GM21737 (cell line): ENCODE data around the gene CIC.
A peak's percentile ranks its signal among the peaks of the same experiment; 100 is the strongest.

Source experiments
- ATAC-seq: cut with Tn5 transposase; IDR thresholded peaks from one replicate; pipeline ENCODE4 v1.9.1; 2021; ENCODE audit warnings: mild to moderate bottlenecking, moderate library complexity; ENCODE audit not compliant: unreplicated experiment

Gene CIC

DNA sequence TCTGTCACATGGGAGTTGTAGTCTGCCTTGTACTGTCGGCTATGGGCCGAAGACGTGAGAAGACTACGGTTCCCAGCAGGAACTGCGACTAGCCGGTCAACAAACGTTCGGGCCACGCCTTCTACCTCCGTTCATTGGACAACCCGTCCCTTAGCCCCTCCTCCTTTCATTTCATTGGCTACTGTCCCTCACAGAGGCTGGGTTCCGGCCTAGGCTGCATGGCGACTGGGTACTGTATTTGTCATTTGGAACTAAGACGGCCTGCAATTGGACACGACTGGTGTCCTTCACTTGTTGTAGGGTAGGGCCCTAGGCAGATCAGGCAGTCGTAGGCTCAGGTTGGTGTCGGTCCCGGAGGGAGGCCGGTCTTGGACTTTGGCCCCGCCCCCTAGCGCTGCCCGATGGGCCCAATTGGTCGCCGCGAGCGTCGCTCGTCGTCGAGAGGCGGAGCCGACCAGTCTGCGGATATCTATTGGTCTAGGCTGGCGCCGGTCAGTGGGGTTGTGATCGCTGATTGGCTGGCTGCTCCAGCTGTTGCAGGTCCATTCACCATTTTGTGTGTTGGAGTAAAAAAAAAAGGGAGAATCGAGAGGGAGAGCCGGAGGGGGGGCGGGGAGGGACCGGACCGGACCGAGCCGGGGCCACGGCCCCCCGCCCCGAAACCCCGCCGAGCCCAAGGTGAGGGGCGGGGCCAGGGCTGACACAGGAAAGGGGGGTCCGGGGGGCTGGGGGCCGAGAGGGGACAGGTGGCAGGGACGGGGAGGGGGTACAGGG lies at the start of gene CIC:
CIC (plus strand) TSS at position 549 of the 774 bp plus-strand sequence. CDS start 2,532 bp downstream, outside the sequence.
- ATAC-seq = peak; percentile 82

DNA sequence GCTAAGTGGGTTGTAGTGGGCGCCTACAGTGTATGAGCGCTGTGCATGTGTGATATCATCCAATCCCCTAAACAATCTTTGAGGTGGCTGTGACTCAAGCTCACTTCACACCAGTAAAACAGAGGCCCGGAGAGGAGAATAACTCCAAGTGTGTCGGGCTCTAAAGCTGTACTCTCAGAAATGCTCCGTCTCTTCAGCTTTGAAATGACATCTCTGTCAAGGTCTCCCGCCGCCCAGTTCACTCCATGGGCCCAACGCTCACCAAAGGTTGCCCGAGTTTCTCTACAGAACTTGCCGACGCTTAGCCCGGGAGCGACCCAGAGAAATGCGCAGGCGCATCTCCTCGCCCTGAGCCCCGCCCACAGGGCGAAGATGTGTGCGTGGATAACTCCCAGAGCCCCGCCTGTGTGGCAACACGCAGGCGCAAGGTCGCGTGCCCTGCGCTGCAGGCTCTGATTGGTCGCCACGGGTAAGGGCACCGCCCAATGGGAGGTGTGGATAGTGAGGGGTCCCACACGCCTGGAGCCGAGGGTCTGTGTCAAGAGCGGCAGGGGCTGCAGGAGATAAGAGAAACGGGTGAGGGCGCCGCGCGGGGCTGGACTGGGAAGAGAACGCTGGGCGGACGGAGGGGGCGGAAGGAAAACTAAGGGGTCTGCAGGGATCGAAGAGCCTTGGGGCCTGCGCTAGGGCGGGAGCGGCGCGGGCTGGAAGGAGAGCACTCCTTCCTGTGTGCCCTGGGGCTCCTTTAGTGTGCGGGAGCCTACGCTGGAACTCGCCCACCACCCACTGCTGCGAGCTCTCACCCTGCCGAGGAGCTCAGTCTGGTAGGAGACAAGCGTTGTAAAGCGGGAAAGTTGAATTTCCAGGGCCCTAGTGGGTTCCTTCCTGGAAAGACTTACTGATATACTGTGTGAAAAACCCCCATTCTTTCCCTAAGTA lies 49.0 kb upstream of the CIC start, which contains the start of gene ZNF526:
ZNF526 (plus strand) TSS at position 501 of the 939 bp plus-strand sequence. CDS start 4,092 bp downstream, outside the sequence.
- ATAC-seq = peak; percentile 60

DNA sequence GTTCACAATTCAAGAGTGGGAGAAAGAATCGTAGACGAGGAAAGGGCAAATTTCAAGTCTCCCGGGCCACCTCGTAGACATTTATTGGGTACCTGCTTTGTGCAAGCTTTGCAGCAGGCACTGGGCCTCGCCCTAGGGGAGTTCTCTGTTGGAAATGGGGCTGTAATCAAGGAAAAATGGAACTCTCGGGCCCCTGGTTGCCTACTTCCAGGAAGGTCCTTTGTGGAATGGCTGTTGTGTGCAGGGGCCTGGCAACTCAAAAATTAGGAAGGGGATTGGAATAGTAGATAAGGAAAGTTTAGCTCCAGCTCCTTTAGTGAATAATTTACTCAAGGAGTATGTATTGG lies 48.3 kb upstream of the CIC start:
- ATAC-seq = no peak

DNA sequence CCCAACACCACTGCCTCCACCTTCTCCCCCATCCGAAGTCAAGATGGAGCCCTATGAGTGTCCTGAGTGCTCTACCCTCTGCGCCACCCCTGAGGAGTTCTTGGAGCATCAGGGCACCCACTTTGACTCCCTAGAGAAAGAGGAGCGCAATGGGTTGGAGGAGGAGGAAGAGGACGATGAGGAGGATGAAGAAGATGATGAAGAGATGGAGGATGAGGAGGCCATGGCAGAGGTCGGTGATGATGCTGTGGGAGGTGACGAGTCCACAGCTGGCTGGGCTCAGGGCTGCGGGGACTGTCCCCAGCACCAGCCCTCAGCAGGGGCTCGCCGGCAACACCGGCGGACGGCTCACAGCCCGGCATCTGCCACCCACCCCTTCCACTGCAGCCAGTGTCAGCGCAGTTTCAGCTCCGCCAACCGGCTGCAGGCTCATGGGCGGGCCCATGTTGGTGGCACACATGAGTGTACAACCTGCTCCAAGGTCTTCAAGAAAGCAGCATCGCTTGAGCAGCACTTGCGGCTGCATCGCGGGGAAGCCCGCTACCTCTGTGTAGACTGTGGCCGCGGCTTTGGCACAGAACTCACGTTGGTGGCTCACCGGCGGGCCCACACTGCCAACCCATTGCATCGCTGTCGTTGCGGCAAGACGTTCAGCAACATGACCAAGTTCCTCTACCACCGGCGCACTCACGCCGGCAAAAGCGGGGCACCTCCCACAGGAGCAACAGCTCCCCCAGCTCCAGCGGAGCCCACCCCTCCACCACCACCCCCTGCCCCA lies 43.9 kb upstream of the CIC start:
- ATAC-seq = no peak

DNA sequence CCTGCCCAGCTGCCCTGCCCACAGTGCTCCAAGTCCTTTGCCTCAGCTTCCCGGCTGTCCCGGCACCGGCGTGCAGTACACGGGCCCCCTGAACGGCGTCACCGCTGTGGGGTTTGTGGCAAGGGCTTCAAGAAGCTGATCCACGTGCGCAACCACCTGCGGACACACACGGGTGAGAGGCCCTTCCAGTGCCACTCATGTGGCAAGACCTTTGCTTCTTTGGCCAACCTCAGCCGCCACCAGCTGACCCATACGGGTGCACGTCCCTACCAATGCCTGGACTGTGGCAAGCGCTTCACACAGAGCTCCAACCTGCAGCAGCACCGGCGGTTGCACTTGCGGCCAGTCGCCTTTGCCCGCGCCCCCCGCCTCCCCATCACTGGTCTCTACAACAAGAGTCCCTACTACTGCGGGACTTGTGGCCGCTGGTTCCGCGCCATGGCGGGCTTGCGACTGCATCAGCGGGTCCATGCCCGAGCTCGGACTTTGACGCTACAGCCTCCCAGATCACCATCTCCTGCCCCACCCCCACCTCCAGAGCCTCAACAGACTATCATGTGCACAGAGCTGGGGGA lies 43.2 kb upstream of the CIC start:
- no peak for ATAC-seq

DNA sequence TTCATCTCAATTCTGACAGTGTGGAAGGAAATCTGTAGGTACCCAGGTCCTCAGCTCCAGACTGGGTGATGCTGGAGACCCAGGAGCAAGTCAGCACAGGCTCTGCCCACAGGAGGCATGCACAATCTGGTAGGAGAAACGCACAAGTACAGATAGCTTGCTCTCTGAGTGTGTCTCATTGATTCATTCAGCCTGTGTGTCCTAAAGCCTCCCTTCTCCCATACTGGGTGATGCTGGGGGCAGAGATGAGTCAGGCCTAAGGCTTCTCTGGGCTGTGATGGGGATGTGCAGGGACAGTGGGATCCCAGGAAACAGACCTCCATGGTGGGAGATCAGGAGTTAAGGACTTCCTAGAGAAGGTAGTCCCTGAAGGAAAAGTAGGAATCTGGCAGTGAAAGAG lies 42.2 kb upstream of the CIC start:
- no peak for ATAC-seq

DNA sequence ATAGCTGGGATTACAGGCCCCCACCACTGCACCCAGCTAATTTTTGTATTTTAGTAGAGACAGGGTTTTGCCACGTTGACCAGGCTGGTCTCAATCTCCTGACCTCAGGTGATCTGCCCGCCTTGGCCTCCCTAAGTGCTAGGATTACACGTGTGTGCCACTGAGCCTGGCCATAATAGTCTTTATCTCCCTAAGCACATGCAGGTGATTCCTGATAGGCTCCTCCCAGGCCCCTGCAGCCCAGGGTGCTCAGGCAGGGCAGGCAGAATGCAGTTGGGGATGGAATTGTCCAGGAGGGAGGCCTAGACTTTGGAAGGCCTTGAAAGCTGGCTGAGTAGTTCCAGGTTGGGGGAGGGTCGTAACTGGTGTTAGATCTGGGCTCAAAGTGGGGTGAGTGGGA lies 40.4 kb upstream of the CIC start:
- no peak for ATAC-seq

DNA sequence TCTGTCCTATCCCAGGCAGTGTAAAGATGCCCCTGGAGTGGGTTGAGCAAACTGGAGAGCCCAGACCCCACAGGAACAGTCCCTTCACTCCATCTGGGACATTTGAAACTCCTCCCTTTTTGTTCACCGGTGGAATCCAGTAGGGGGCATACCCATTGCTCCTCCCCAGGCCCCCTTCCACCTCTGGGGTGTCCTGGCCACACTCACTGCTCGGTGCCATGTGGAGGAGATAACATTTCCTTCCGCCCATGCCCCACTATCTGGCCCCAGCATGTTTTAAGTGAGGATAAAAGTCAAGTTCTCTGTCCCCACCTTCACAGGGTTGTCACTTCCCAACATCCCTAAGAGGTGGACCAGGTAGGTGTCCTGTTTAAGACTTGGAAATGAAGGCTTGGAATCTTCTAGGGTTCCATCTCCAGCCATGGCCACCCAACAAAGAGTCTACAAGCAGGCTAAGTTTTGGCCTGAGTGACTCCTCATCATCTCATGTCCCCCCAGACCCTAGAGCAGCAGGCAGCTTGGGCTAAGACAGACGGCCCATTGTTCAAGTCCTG lies 39.7 kb upstream of the CIC start:
- no peak for ATAC-seq

DNA sequence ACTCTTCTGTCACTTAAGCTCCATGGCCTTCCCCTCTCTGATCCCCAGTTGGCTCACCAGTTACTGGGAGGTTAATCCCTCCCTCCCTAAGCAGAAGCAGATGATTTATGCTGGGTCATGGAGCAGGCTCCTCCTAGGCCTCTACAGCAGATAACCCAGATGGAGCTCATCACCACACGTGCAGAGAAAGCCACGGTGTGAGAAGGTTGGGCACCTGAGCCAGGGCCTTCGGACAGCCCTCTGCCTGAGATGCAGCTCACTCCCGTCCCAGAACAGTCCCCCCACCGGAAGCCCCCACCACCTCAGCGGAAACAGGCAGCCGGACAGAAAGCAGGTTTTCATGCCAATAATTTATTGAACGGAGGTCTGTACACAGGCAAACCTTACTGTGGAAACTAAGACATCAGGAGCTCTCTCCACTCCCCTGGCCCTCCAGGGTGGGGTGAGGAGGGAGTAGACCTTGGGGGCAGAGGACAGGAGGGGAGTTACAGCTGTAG lies 39.1 kb upstream of the CIC start:
- no peak for ATAC-seq

DNA sequence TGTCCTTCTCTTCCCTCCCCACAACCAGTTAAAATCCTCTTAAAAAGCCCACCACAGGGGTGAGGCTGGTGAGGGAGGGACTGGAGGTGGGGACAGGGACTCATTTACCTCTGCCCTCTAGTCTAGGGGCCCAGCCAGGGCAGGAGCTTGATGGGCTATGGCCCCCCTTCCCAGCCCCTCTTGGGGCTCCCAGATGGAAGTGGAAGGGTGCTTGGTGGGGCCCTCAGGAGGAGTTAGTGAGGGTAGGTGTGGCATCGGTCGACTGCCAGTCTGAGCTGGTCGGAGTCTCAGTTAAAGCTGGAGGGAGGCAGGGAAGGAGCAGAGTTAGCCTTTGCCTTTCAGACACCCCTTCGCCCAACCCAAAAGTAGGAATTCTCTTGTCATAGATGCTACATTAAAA lies 38.5 kb upstream of the CIC start:
- no peak for ATAC-seq

DNA sequence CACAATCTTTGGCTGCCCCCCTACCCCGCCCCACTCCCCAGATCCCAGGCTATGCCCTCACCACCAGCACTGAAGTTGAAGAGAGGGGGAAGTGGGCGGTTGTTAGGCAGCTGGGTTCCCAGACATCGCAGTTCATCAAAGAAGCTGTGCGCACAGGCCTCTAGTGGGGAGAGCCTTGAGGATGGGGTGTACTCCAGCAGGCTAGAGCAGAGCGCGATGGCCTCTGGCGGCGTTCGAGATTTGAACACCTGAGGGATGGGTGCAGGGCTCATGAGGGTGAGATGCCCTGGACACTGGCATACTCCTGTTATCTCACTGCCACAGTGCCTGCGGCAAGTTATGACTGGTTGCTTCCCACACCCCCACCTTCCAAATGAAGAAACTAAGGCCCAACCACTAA lies 36.6 kb upstream of the CIC start:
- no peak for ATAC-seq

DNA sequence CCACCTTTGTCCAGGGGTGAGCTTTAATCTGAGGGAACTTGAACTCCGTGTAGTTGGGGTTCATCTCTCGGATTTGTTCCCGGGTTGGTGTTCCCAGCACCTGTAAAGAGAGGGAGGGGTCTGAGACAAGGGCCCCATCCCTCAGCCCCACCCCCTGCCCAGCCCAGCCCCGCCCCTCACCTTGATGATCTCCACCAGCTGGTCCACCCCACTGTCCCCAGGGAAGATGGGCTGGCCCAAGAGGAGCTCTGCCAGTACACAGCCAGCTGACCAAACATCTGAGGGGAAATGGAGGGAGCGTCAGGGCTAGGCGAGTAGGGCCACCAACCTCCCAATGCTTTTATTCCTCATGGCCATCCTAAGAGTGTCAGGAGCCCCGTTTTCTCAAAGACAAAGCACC lies 35.9 kb upstream of the CIC start:
- no peak for ATAC-seq

DNA sequence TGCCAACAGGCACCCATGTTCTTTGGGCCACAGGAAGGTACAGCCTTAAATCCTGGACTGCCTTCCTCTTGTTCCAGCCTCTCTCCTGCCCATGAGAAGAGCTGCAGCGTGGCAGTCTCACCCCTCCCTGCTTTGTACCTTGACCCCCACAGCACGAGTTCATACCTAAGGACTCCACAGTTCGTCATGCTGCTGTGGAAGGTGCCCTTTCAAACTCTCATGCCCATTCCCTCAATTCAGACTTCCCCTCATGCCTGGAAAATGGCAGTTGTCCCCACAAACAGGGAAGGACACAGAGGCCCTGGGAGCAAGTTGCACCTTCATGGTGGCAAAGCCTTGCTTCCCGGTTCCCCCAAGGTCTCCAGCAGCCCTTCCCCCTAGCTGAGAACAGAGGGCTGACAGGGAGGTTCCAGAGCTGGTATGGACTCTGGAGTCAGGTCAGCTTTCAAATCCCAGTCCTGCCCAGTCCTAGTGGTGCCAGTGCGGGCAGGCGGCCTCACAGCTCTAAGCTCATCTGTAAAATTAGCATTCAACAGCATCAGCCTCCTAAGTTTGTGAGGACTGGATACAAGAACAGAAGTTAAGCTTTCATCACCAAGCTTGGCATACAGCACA lies 35.3 kb upstream of the CIC start:
- ATAC-seq = no peak

DNA sequence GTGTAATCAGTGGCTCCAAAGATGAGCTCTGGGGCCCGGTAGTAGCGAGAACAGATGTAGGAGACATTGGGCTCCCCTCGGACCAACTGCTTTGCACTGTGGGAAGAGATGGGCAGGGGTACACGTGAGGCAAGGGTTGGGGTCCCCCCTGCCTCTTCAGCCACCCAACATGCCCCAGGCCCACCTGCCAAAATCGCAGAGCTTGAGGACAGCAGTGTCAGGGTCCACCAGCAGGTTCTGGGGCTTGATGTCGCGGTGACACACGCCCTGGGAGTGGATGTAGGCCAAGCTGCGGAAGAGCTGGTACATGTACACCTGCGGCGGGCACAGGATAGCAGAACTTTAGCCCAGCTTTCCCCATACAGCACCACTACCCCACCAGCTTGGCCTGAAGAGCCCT lies 34.7 kb upstream of the CIC start:
- no peak for ATAC-seq

DNA sequence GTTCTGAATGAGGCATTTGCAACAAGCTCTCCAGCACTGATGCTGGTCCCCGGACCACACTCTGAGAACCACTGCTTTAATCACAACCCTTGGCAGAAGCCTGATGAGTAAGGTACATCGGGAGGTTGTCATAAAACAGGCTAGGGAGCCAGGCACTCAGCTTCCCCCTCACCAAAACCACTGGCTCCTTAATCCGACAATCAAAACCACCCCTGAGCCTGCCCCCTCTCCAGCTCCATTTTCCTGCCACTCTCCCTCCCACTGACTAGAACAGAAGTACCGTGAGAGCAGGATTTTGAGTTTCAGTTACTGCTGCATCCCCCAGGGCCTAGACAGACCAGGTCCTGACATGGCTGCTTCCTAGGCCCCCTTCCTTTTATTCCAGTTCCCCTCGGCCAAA lies 33.9 kb upstream of the CIC start:
- no peak for ATAC-seq

DNA sequence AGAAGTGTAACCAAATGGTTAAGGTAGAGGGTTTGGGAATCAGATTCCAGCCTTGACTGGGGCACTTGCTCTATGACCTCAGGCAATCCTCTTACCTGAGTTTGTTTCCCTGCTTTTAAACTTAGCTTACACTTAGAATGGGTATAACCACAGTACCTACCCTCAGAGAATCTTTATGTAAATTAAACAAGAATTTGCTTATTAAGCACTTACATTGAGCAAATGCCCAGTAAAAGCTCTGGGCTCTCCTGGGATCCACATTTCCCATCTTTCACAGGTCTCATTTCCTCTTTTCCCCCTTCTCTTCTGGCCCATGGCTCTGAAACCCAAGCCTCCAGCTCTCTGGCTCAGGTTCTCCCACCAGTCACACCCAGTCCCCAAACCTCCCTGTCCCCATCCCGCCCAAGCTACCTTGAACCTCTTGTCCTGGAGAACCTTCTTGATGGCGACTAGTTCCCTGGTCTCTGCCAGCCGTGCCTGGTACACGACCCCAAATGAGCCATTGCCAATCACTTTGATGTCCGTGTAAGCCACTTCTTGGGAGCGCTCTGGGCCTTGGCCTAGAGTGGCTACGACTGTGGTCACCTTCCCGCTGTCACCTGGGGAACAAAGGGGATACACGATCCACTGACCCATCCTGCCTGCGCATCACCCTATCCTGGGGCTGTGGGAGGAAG lies 29.4 kb upstream of the CIC start:
- ATAC-seq = no peak

DNA sequence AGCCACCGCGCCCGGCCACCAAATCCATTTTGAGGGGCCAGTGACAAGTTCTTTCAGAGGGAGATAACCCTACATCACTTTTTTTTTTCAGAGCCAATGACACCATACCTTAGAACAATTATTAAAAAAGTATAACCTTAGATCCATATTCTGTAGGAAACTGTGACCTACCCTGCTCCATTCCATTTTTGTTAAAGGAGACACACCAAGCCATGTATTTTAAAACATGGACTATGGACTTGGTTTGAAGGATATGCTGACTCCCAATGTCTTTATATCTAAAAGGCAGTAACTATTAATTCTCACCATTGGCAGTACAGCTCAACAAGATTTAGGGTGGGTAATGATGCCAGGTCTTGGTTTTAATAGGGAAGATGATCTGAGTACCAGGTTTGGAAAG lies 27.8 kb upstream of the CIC start:
- ATAC-seq = no peak

DNA sequence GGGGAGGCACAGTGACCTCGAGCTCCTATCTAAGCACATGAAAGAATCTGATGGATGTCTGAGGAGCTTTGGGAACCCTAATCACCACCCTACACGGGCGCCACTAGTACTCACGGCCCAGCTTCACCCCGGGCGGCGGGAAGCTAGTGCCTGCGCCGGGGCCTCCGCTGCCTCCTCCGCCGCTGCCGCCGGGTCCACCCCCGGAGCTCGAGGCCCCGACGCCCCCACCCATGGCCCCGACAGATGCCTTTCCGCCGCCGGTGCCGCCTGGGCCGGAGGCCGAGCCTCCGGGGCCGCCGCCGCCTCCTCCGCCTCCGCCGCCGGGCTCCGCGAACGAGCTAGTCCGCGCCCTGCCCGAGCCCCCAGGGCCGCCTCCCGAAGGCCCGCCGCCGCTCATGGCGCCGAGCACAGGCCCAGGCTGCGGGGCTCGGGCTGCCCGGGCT lies 27.0 kb upstream of the CIC start:
- ATAC-seq = no peak
